Measurements from ENCODE around the gene RFNG.
A peak's percentile ranks its signal among the peaks of the same experiment; 100 is the strongest.

RFNG gene

GRCh38 chr17:82056729-82057621, 5.4 kb upstream of the RFNG start:
- DNase-seq (ENCODE audit: low read depth, low spot score): no peak
- TF ChIP-seq EZH2 (IDR thresholded peaks at IDR 0.05) (no peak), POLR2AphosphoS5 (IDR thresholded peaks at IDR 0.05; ENCODE audit: borderline replicate concordance, low read depth, low read length) (peak; percentile 33; the same call in 1 of the 2 replicates)
- Histone ChIP-seq H3K4me3 (no peak overlapping the region), H3K27ac (no peak overlapping the region), H3K36me3 (ENCODE audit: insufficient read depth, low read length) (peaks cover 53% of the 10 kb centered on the region; the same call in 1 of the 2 replicates), H3K9me3 (ENCODE audit: low read depth, low read length) (no peaks in the 10 kb centered on the region), H3K9ac (ENCODE audit: insufficient read length) (no peak overlapping the region)

DNA sequence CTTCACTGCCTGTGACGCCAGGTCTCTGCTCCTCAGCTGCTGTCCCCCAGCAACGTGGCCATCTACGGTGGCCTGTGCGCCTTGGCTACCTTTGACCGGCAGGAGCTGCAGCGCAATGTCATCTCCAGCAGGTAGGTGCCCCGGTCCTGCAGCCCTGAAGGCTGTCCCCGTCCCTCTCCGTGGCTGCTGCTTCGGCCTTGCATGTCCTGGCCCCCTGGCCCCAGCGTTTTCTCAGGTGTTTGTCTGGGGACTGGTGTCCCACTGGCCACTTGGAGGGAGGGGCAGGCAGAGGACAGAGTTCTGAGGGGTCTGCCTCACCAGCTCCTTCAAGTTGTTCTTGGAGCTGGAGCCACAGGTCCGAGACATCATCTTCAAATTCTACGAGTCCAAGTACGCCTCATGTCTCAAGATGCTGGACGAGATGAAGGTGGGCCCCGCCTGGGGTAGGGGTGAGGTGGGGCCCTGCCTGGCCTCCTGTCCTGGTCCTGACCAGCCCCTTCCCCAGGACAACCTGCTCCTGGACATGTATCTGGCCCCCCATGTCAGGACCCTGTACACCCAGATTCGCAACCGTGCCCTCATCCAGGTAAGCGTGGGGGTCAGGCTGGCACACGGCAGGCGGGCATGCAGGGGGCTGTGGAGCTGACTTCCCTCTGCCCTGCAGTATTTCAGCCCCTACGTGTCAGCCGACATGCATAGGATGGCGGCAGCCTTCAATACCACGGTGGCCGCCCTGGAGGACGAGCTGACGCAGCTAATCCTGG, 4.5 kb upstream of the RFNG start:
- Histone ChIP-seq H3K9ac (ENCODE audit: insufficient read length) (no peak overlapping the region), H3K27ac (no peak overlapping the region), H3K4me3 (no peak overlapping the region), H3K9me3 (ENCODE audit: low read depth, low read length) (no peaks in the 10 kb centered on the region), H3K36me3 (ENCODE audit: insufficient read depth, low read length) (peaks cover 49% of the 10 kb centered on the region; the same call in 1 of the 2 replicates)
- no peak for DNase-seq (ENCODE audit: low read depth, low spot score)
- TF ChIP-seq FOXP2 (optimal IDR thresholded peaks at IDR 0.05; ENCODE audit: control extremely low read depth, extremely low read length, insufficient read depth) (no peak), EZH2 (IDR thresholded peaks at IDR 0.05) (no peak), POLR2AphosphoS5 (IDR thresholded peaks at IDR 0.05; ENCODE audit: borderline replicate concordance, low read depth, low read length) (no peak)

- peaks cover 40% of the 10 kb centered on the region; the same call in 1 of the 2 replicates for H3K36me3 ChIP-seq (ENCODE audit: insufficient read depth, low read length)
- H3K4me3 ChIP-seq: no peak overlapping the region
- H3K9ac ChIP-seq (ENCODE audit: insufficient read length): no peak overlapping the region
- no peak overlapping the region for H3K27ac ChIP-seq
- TF ChIP-seq FOXP2 (optimal IDR thresholded peaks at IDR 0.05; ENCODE audit: control extremely low read depth, extremely low read length, insufficient read depth) (no peak), EZH2 (IDR thresholded peaks at IDR 0.05) (no peak), POLR2AphosphoS5 (IDR thresholded peaks at IDR 0.05; ENCODE audit: borderline replicate concordance, low read depth, low read length) (no peak)
- DNase-seq (ENCODE audit: low read depth, low spot score): no peak
- H3K9me3 ChIP-seq (ENCODE audit: low read depth, low read length): no peaks in the 10 kb centered on the region
These were observed 3.7 kb upstream of the RFNG start for GRCh38 chr17:82055023-82055964.

DNA sequence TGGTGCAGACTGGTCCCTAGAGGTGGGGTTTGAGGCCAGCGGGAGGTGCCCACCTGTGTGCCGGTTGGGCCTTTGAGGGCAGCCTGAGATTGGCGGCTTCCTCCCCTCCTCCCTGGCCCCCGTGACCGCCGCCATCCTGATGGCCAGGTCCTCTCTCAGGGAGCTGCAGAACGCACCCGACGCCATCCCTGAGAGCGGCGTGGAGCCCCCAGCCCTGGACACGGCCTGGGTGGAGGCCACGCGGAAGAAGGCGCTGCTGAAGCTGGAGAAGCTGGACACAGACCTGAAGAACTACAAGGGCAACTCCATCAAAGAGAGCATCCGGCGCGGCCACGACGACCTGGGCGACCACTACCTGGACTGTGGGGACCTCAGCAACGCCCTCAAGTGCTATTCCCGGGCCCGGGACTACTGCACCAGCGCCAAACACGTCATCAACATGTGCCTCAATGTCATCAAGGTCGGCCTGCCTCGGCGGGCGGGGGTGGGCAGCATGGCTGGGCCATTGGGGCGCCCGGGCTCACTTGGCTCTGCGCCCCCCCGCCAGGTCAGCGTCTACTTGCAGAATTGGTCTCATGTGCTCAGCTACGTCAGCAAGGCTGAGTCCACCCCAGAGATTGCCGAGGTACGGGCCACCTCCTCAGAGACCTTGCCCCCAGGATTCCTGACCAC, 2.9 kb upstream of the RFNG start:
- no peak overlapping the region for H3K27ac ChIP-seq
- H3K4me3 ChIP-seq: no peak overlapping the region
- H3K9me3 ChIP-seq (ENCODE audit: low read depth, low read length): no peaks in the 10 kb centered on the region
- H3K36me3 ChIP-seq (ENCODE audit: insufficient read depth, low read length): peaks cover 32% of the 10 kb centered on the region; the same call in 1 of the 2 replicates
- no peak overlapping the region for H3K9ac ChIP-seq (ENCODE audit: insufficient read length)
- TF ChIP-seq POLR2AphosphoS5 (IDR thresholded peaks at IDR 0.05; ENCODE audit: borderline replicate concordance, low read depth, low read length): no peak
- TF ChIP-seq EZH2 (IDR thresholded peaks at IDR 0.05): no peak
- TF ChIP-seq FOXP2 (optimal IDR thresholded peaks at IDR 0.05; ENCODE audit: control extremely low read depth, extremely low read length, insufficient read depth): no peak
- no peak for DNase-seq (ENCODE audit: low read depth, low spot score)

- H3K9me3 ChIP-seq (ENCODE audit: low read depth, low read length): no peaks in the 10 kb centered on the region
- TF ChIP-seq EZH2 (IDR thresholded peaks at IDR 0.05) (no peak), FOXP2 (optimal IDR thresholded peaks at IDR 0.05; ENCODE audit: control extremely low read depth, extremely low read length, insufficient read depth) (no peak), POLR2AphosphoS5 (IDR thresholded peaks at IDR 0.05; ENCODE audit: borderline replicate concordance, low read depth, low read length) (no peak)
- H3K27ac ChIP-seq: no peak overlapping the region
- no peak overlapping the region for H3K9ac ChIP-seq (ENCODE audit: insufficient read length)
- no peak overlapping the region for H3K4me3 ChIP-seq
- peaks cover 32% of the 10 kb centered on the region; the same call in 1 of the 2 replicates for H3K36me3 ChIP-seq (ENCODE audit: insufficient read depth, low read length)
- DNase-seq (ENCODE audit: low read depth, low spot score): no peak
These were observed 2.1 kb upstream of the RFNG start for GRCh38 chr17:82053556-82054263.

DNA sequence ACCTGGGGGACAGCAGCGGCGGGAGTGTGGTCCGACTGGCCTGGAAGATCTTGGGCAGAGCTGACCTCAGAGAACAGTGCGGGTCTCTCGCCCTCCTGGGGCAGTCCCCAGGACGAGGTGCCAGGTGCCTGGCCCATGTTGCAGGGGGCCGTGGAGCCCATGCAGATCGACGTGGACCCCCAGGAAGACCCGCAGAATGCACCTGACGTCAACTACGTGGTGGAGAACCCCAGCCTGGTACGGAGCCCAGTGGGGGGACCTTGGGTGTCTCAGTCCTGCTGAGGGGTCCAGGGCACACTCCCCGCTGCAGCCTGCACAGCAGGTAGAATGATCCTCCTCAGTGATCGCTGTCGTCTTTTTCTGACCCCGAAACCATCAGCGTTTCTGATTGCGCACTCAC, 1.5 kb upstream of the RFNG start:
- TF ChIP-seq POLR2AphosphoS5 (IDR thresholded peaks at IDR 0.05; ENCODE audit: borderline replicate concordance, low read depth, low read length): no peak
- no peak for TF ChIP-seq EZH2 (IDR thresholded peaks at IDR 0.05)
- TF ChIP-seq FOXP2 (optimal IDR thresholded peaks at IDR 0.05; ENCODE audit: control extremely low read depth, extremely low read length, insufficient read depth): no peak
- Histone ChIP-seq H3K4me3 (peak overlapping the region; percentile 94), H3K36me3 (ENCODE audit: insufficient read depth, low read length) (peaks cover 31% of the 10 kb centered on the region; the same call in 1 of the 2 replicates), H3K27ac (no peak overlapping the region), H3K9me3 (ENCODE audit: low read depth, low read length) (no peaks in the 10 kb centered on the region), H3K9ac (ENCODE audit: insufficient read length) (peak overlapping the region; percentile 83)
- DNase-seq (ENCODE audit: low read depth, low spot score): no peak

- TF ChIP-seq EZH2 (IDR thresholded peaks at IDR 0.05) (no peak), POLR2AphosphoS5 (IDR thresholded peaks at IDR 0.05; ENCODE audit: borderline replicate concordance, low read depth, low read length) (no peak), FOXP2 (optimal IDR thresholded peaks at IDR 0.05; ENCODE audit: control extremely low read depth, extremely low read length, insufficient read depth) (no peak)
- no peak for DNase-seq (ENCODE audit: low read depth, low spot score)
- Histone ChIP-seq H3K27ac (no peak overlapping the region), H3K9me3 (ENCODE audit: low read depth, low read length) (no peaks in the 10 kb centered on the region), H3K9ac (ENCODE audit: insufficient read length) (peak overlapping the region; percentile 83), H3K36me3 (ENCODE audit: insufficient read depth, low read length) (peaks cover 26% of the 10 kb centered on the region; the same call in 1 of the 2 replicates), H3K4me3 (peak overlapping the region; percentile 94)
These were observed 1.0 kb upstream of the RFNG start for GRCh38 chr17:82052638-82053059.

Data from SK-N-MC (cell line).